Loucy (cell line): ENCODE data around the gene SLC16A8.

Experiments
- H2AFZ ChIP-seq: fragments of 200-600 bp; sonication (generic); 2 replicates; pipeline ENCODE4 v1.6.0; 2016; ENCODE audit warnings: antibody characterized with exemption, mild to moderate bottlenecking, low read length, moderate library complexity
- H3F3A ChIP-seq: fragments of 200-600 bp; 2 replicates; pipeline ENCODE4 v1.6.0; 2016; ENCODE audit warnings: antibody characterized with exemption, low read depth, mild to moderate bottlenecking
- H3K27me3 ChIP-seq: fragments of 200-600 bp; sonication (generic); 2 replicates; pipeline ENCODE4 v1.6.1; 2014; ENCODE audit warnings: low read length, mild to moderate bottlenecking; ENCODE audit not compliant: insufficient read depth, poor library complexity, severe bottlenecking
- H3K36me3 ChIP-seq: fragments of 200-600 bp; sonication (generic); 2 replicates; pipeline ENCODE4 v1.6.1; 2016; ENCODE audit warnings: low read length; ENCODE audit not compliant: insufficient read depth
- H3K4me1 ChIP-seq: fragments of 200-600 bp; sonication (generic); 2 replicates; pipeline ENCODE4 v1.5.1; 2014; ENCODE audit warnings: low read length, mild to moderate bottlenecking; ENCODE audit not compliant: insufficient read depth, poor library complexity, severe bottlenecking
- H3K4me2 ChIP-seq: fragments of 200-600 bp; sonication (generic); 2 replicates; pipeline ENCODE4 v1.6.0; 2014; ENCODE audit warnings: antibody characterized with exemption, low read length, low read depth, mild to moderate bottlenecking; ENCODE audit not compliant: poor library complexity, severe bottlenecking
- H3K4me3 ChIP-seq: fragments of 200-600 bp; sonication (generic); 2 replicates; pipeline ENCODE4 v1.5.1; 2014; ENCODE audit warnings: low read length, mild to moderate bottlenecking, mixed read lengths; ENCODE audit not compliant: poor library complexity, severe bottlenecking
- H3K79me2 ChIP-seq: fragments of 200-600 bp; sonication (generic); 2 replicates; pipeline ENCODE4 v1.6.1; 2014; ENCODE audit warnings: low read length; ENCODE audit not compliant: insufficient read depth
- H3K9ac ChIP-seq: fragments of 200-600 bp; sonication (generic); 2 replicates; pipeline ENCODE4 v1.6.0; 2014; ENCODE audit warnings: mild to moderate bottlenecking, low read depth, low read length, moderate library complexity; ENCODE audit not compliant: poor library complexity, severe bottlenecking
- H3K9me2 ChIP-seq: fragments of 200-600 bp; sonication (generic); replicated peaks from 2 replicates; pipeline ENCODE4 v1.6.1; 2016; ENCODE audit warnings: low read depth, low read length, mixed read lengths
- H3K9me3 ChIP-seq: fragments of 200-600 bp; sonication (generic); 2 replicates; pipeline ENCODE4 v1.6.1; 2014; ENCODE audit warnings: mild to moderate bottlenecking, antibody characterized with exemption, low read length, low read depth; ENCODE audit not compliant: insufficient read depth
- H4K20me1 ChIP-seq: fragments of 200-600 bp; sonication (generic); 2 replicates; pipeline ENCODE4 v1.6.0; 2014; ENCODE audit warnings: antibody characterized with exemption, low read length, mild to moderate bottlenecking; ENCODE audit not compliant: insufficient read depth, poor library complexity, severe bottlenecking
- EZH2phosphoT487 ChIP-seq: fragments of 200-600 bp; IDR thresholded peaks from 2 replicates; pipeline ENCODE4 v1.6.1; 2018; ENCODE audit warnings: antibody characterized with exemption, mild to moderate bottlenecking, moderate library complexity, borderline replicate concordance
- TF ChIP-seq, protein P1 (sequence below): fragments of 200-600 bp; sonication (generic); conservative IDR thresholded peaks from 2 replicates; pipeline ENCODE4 v1.5.1; 2014; ENCODE audit warnings: mild to moderate bottlenecking, antibody characterized with exemption, low read length

Gene SLC16A8

DNA sequence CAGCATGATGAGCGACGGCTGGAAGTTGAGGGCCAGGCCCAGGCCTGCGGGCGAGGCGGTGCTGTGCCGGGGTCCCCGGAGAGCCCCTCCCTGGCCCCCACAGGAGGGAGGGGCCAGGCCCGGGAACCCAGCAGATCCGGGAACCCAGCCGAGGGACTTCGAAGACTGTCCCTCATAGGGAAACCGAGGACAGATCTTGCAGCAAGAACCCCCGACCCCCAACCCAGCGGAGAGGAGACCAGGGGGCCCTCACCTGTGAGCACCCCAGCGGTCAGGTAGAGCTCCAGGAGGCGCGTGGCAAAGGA is 2.4 kb downstream of the SLC16A8 start:
- Histone ChIP-seq H3K9me2 (no peaks in the 10 kb centered on the region), H3K36me3 (no peaks in the 10 kb centered on the region), H3K9ac (no peak overlapping the region), H3K4me2 (no peak overlapping the region), H3K4me3 (no peak overlapping the region), H3K27me3 (no peaks in the 10 kb centered on the region), H3K4me1 (no peaks in the 10 kb centered on the region), H3K9me3 (no peaks in the 10 kb centered on the region), H3K79me2 (no peaks in the 10 kb centered on the region), H3F3A (no peaks in the 10 kb centered on the region), H2AFZ (no peak overlapping the region), H4K20me1 (no peaks in the 10 kb centered on the region)
- TF ChIP-seq EZH2phosphoT487: no peak
- TF ChIP-seq, protein P1, sequence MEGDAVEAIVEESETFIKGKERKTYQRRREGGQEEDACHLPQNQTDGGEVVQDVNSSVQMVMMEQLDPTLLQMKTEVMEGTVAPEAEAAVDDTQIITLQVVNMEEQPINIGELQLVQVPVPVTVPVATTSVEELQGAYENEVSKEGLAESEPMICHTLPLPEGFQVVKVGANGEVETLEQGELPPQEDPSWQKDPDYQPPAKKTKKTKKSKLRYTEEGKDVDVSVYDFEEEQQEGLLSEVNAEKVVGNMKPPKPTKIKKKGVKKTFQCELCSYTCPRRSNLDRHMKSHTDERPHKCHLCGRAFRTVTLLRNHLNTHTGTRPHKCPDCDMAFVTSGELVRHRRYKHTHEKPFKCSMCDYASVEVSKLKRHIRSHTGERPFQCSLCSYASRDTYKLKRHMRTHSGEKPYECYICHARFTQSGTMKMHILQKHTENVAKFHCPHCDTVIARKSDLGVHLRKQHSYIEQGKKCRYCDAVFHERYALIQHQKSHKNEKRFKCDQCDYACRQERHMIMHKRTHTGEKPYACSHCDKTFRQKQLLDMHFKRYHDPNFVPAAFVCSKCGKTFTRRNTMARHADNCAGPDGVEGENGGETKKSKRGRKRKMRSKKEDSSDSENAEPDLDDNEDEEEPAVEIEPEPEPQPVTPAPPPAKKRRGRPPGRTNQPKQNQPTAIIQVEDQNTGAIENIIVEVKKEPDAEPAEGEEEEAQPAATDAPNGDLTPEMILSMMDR: no peak

DNA sequence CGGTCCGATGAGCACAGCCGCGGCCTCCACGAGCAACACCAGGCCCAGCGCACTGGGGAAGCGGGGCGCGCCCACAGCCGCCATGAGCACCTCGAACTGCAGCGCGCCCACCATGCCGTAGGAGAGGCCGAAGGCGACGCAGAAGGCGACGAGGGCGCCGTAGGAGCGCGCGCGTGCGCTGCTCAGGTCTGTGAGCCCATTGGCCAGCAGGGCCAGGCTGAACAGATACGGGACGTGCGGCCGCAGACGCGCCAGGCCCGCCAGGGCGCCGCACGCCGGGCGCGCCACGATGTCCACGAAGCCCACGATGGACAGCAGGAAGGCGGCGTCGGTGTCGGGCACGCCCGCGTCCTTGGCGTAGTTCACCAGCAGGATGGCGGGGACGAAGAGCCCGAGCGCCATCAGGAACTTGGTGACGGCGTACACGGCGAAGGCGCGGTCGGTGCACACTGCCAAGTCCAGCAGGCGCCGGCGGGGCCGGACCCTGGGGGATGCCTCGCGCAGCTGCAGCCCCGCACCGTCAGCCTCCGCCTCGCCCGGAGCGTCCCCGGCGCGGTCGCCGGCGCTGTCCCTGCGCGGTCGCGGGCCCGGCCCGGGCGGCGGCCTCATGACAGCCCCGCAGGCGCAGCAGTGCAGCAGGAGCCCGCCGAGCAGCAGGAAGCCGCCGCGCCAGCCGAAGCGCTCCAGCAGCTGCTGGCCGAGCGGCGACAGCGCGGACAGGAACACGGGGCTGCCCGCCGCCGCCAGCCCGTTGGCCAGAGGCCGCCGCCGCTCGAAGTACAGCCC is 2.9 kb downstream of the SLC16A8 start:
- no peaks in the 10 kb centered on the region for H3K4me1 ChIP-seq
- no peak overlapping the region for H2AFZ ChIP-seq
- no peak overlapping the region for H3K4me3 ChIP-seq
- no peaks in the 10 kb centered on the region for H3K79me2 ChIP-seq
- H3K9me3 ChIP-seq: no peaks in the 10 kb centered on the region
- no peaks in the 10 kb centered on the region for H3K36me3 ChIP-seq
- TF ChIP-seq, protein P1: no peak
- no peak for TF ChIP-seq EZH2phosphoT487
- H3K9ac ChIP-seq: no peak overlapping the region
- no peaks in the 10 kb centered on the region for H3K9me2 ChIP-seq
- H4K20me1 ChIP-seq: no peaks in the 10 kb centered on the region
- no peaks in the 10 kb centered on the region for H3F3A ChIP-seq
- H3K27me3 ChIP-seq: no peaks in the 10 kb centered on the region
- H3K4me2 ChIP-seq: no peak overlapping the region

DNA sequence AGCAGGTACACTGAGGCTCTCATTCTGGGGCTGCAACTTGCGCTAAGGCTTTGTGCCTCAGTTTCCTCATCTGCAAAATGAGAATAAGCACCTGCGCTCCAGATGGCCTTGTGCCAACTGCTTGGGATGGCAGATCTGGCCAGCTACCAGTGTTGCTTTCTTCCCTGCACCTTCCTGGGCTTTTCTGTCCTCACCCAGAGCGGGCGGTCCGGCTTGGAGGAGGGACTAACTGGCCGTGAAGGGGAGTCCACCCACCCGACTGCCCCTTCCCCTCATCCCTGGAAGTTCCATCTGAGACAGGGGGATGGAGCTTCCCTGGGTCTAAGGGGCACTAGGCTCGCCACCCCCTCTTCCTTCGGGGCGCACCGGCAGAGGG is 3.5 kb downstream of the SLC16A8 start:
- H3K9me2 ChIP-seq: no peaks in the 10 kb centered on the region
- no peaks in the 10 kb centered on the region for H3F3A ChIP-seq
- H3K4me1 ChIP-seq: no peaks in the 10 kb centered on the region
- no peaks in the 10 kb centered on the region for H3K79me2 ChIP-seq
- no peaks in the 10 kb centered on the region for H3K36me3 ChIP-seq
- no peak overlapping the region for H3K4me3 ChIP-seq
- H3K4me2 ChIP-seq: no peak overlapping the region
- H4K20me1 ChIP-seq: no peaks in the 10 kb centered on the region
- no peak overlapping the region for H2AFZ ChIP-seq
- no peaks in the 10 kb centered on the region for H3K9me3 ChIP-seq
- no peak overlapping the region for H3K9ac ChIP-seq
- TF ChIP-seq, protein P1: no peak
- no peak for TF ChIP-seq EZH2phosphoT487
- no peaks in the 10 kb centered on the region for H3K27me3 ChIP-seq
